IMR-90 (cell line): ENCODE measurements around the gene TMEM144. TPM values are rescaled to one million over a fixed set of nuclear protein-coding genes. Genes with fewer than 3 reads are reported as not detected.

Experiments
- ATAC-seq: fragments of 200-7000 bp; cut with Tn5 transposase; 2 replicates; pipeline ENCODE4 v1.9.1; 2020; ENCODE audit warnings: low read depth, mild to moderate bottlenecking, moderate library complexity
- BruUV-seq: library from RNA; stranded (reverse); fragments of 400-500 nt; replicated peaks from 2 replicates; lab custom pipeline; 2021; lab: Mats Ljungman, UMichigan
- CTCF ChIA-PET: fragments of 300-600 bp; formaldehyde crosslinking; extraction: SDS; loops from one replicate; lab custom pipeline; 2021; ENCODE audit warnings: antibody characterized with exemption; lab: Yijun Ruan, JAX
- POLR2A ChIA-PET: fragments of 300-600 bp; sonication (Branson Sonifier 250); formaldehyde crosslinking; loops from one replicate; lab custom pipeline; 2022; ENCODE audit warnings: antibody characterized with exemption; ENCODE audit not compliant: unreplicated experiment; lab: Charles Lee
- DNase-seq: peaks from one replicate; pipeline ENCODE4 v3.0.0; 2013
- H2AFZ ChIP-seq: replicated peaks from 2 replicates; pipeline ENCODE3; 2013; ENCODE audit warnings: low read length, mild to moderate bottlenecking; ENCODE audit not compliant: poor library complexity
- H2AK5ac ChIP-seq: 2 replicates; pipeline ENCODE4 v1.6.1; 2013; ENCODE audit warnings: low read depth, low read length, inconsistent platforms
- H2AK9ac ChIP-seq: replicated peaks from 2 replicates; pipeline ENCODE3; 2013; ENCODE audit warnings: mild to moderate bottlenecking, low read depth, low read length, moderate library complexity; ENCODE audit not compliant: poor library complexity
- H2BK120ac ChIP-seq: 2 replicates; pipeline ENCODE4 v1.6.1; 2013; ENCODE audit warnings: low read depth, low read length, inconsistent platforms
- H2BK15ac ChIP-seq: 3 replicates; pipeline ENCODE4 v1.6.1; 2013; ENCODE audit warnings: low read depth, low read length, inconsistent platforms
- H2BK20ac ChIP-seq: 2 replicates; pipeline ENCODE4 v1.6.1; 2013; ENCODE audit warnings: low read depth, mild to moderate bottlenecking, inconsistent platforms, low read length, moderate library complexity
- H2BK5ac ChIP-seq: 2 replicates; pipeline ENCODE4 v1.6.1; 2013; ENCODE audit warnings: mild to moderate bottlenecking, low read depth, low read length, inconsistent platforms; ENCODE audit not compliant: poor library complexity, severe bottlenecking
- H3K14ac ChIP-seq: replicated peaks from 2 replicates; pipeline ENCODE4 v1.6.1; 2013; ENCODE audit warnings: low read depth, low read length, inconsistent platforms
- H3K18ac ChIP-seq: 2 replicates; pipeline ENCODE4 v1.6.1; 2013; ENCODE audit warnings: low read depth, low read length, control low read depth
- H3K23ac ChIP-seq: 2 replicates; pipeline ENCODE4 v1.6.1; 2013; ENCODE audit warnings: low read depth, low read length, inconsistent platforms
- H3K27ac ChIP-seq: 2 replicates; pipeline ENCODE4 v1.5.1; 2013; ENCODE audit warnings: mild to moderate bottlenecking, control low read depth, low read length; ENCODE audit not compliant: insufficient read depth
- H3K27me3 ChIP-seq: 2 replicates; pipeline ENCODE4 v1.6.1; 2013; ENCODE audit warnings: low read length; ENCODE audit not compliant: control insufficient read depth, insufficient read depth
- H3K36me3 ChIP-seq: 2 replicates; pipeline ENCODE4 v1.6.1; 2013; ENCODE audit warnings: low read length, mixed read lengths; ENCODE audit not compliant: control insufficient read depth, insufficient read depth
- H3K4ac ChIP-seq: 2 replicates; pipeline ENCODE4 v1.6.1; 2013; ENCODE audit warnings: low read depth, low read length, inconsistent platforms
- H3K4me1 ChIP-seq: 2 replicates; pipeline ENCODE4 v1.6.1; 2013; ENCODE audit warnings: low read length, mixed read lengths; ENCODE audit not compliant: control insufficient read depth, insufficient read depth
- H3K4me2 ChIP-seq: 2 replicates; pipeline ENCODE4 v1.6.1; 2013; ENCODE audit warnings: low read depth, mild to moderate bottlenecking, control low read depth, low read length, moderate library complexity
- H3K4me3 ChIP-seq: 2 replicates; pipeline ENCODE4 v1.5.1; 2013; ENCODE audit warnings: low read depth, mild to moderate bottlenecking, control low read depth, low read length, moderate library complexity; ENCODE audit not compliant: insufficient read depth
- H3K56ac ChIP-seq: 2 replicates; pipeline ENCODE4 v1.6.1; 2013; ENCODE audit warnings: low read length, inconsistent platforms; ENCODE audit not compliant: insufficient read depth; ENCODE audit errors: extremely low read depth
- H3K79me1 ChIP-seq, 2 experiments: 2 replicates each; pipeline ENCODE4 v1.6.1; 2013; ENCODE audit warnings: low read length in 2 of 2, inconsistent platforms in 1 of 2, low read depth in 1 of 2
- H3K9ac ChIP-seq: 2 replicates; pipeline ENCODE4 v1.6.1; 2013; ENCODE audit warnings: low read depth, low read length, control low read depth
- H3K9me1 ChIP-seq: 2 replicates; pipeline ENCODE4 v1.6.1; 2013; ENCODE audit warnings: low read length, inconsistent platforms; ENCODE audit not compliant: insufficient read depth
- H3K9me3 ChIP-seq: 2 replicates; pipeline ENCODE4 v1.6.1; 2013; ENCODE audit warnings: low read length; ENCODE audit not compliant: control insufficient read depth, insufficient read depth
- H4K20me1 ChIP-seq: 2 replicates; pipeline ENCODE4 v1.6.1; 2013; ENCODE audit warnings: low read length, inconsistent platforms; ENCODE audit not compliant: insufficient read depth
- H4K5ac ChIP-seq: 2 replicates; pipeline ENCODE4 v1.6.1; 2013; ENCODE audit warnings: mild to moderate bottlenecking, low read depth, low read length, control low read depth
- H4K8ac ChIP-seq, 2 experiments: 2 replicates each; pipeline ENCODE4 v1.6.1; 2013; ENCODE audit warnings: low read depth in 2 of 2, low read length in 2 of 2, control low read depth in 1 of 2, inconsistent platforms in 1 of 2
- H4K91ac ChIP-seq: 2 replicates; pipeline ENCODE4 v1.6.1; 2013; ENCODE audit warnings: low read depth, low read length, inconsistent platforms; ENCODE audit not compliant: insufficient read depth
- BHLHE40 ChIP-seq: fragments of 150-350 bp; IDR thresholded peaks from 2 replicates; pipeline ENCODE4 v1.6.1; 2016; ENCODE audit warnings: mild to moderate bottlenecking, low read depth, low read length
- CEBPB ChIP-seq: IDR thresholded peaks from 2 replicates; pipeline ENCODE4 v1.6.1; 2012; ENCODE audit warnings: low read depth, low read length, improper control_type of control experiment
- CHD1 ChIP-seq: IDR thresholded peaks from 2 replicates; pipeline ENCODE4 v1.6.1; 2012; ENCODE audit warnings: low read depth, low read length, improper control_type of control experiment
- ELK1 ChIP-seq: fragments of 150-350 bp; IDR thresholded peaks from 2 replicates; pipeline ENCODE4 v1.6.1; 2016; ENCODE audit warnings: low read depth, mild to moderate bottlenecking, low read length, moderate library complexity, borderline replicate concordance
- FOS ChIP-seq: fragments of 150-350 bp; IDR thresholded peaks from 2 replicates; pipeline ENCODE4 v1.6.1; 2016; ENCODE audit warnings: low read depth, low read length
- MAFK ChIP-seq: IDR thresholded peaks from 2 replicates; pipeline ENCODE4 v1.6.1; 2012; ENCODE audit warnings: low read depth, low read length, improper control_type of control experiment
- MAZ ChIP-seq: IDR thresholded peaks from 2 replicates; pipeline ENCODE4 v1.6.1; 2012; ENCODE audit warnings: low read depth, mild to moderate bottlenecking, low read length, improper control_type of control experiment, moderate library complexity, borderline replicate concordance
- MXI1 ChIP-seq: IDR thresholded peaks from 2 replicates; pipeline ENCODE4 v1.6.1; 2012; ENCODE audit warnings: low read depth, mild to moderate bottlenecking, low read length, moderate library complexity, borderline replicate concordance
- NFE2L2 ChIP-seq: fragments of 150-350 bp; IDR thresholded peaks from 2 replicates; pipeline ENCODE4 v1.6.1; 2016; ENCODE audit warnings: low read depth, mild to moderate bottlenecking, low read length
- POLR2A ChIP-seq: IDR thresholded peaks from 2 replicates; pipeline ENCODE4 v1.6.1; 2012; ENCODE audit warnings: mild to moderate bottlenecking, low read depth, low read length
- RAD21 ChIP-seq: IDR thresholded peaks from 2 replicates; pipeline ENCODE4 v1.6.1; 2012; ENCODE audit warnings: low read length, improper control_type of control experiment
- RCOR1 ChIP-seq: IDR thresholded peaks from 2 replicates; pipeline ENCODE4 v1.6.1; 2012; ENCODE audit warnings: mild to moderate bottlenecking, low read length, improper control_type of control experiment; ENCODE audit not compliant: insufficient replicate concordance
- RFX5 ChIP-seq: IDR thresholded peaks from 2 replicates; pipeline ENCODE4 v1.8.0; 2012; ENCODE audit warnings: low read depth, mild to moderate bottlenecking, low read length, moderate library complexity
- SMC3 ChIP-seq: fragments of 150-350 bp; IDR thresholded peaks from 2 replicates; pipeline ENCODE4 v1.6.1; 2016; ENCODE audit warnings: low read depth, mild to moderate bottlenecking, antibody characterized with exemption, low read length, moderate library complexity
- WGBS, 2 experiments: methylation state at CpG; one replicate each; pipeline versions ENCODE4 v1.1.5 to v1.1.7; 2013; ENCODE audit warnings: missing lambda C conversion rate in 2 of 2; ENCODE audit not compliant: insufficient read length in 1 of 2; ENCODE audit errors: extremely low coverage in 2 of 2; 5-methylcytosine and 5-hydroxymethylcytosine counted together
- dilution Hi-C: fragments of 300-500 bp; cut with HindIII; formaldehyde crosslinking; loops from one replicate; pipeline ENCODE4 v1.14.3; 2018; ENCODE audit warnings: low sequenced_read_pairs; ENCODE audit not compliant: unreplicated experiment
- in situ Hi-C: fragments of 300-500 bp; cut with MboI; formaldehyde crosslinking; loops from 3 replicates; pipeline ENCODE4 v1.14.3; 2019; ENCODE audit warnings: low sequenced_read_pairs, inconsistent platforms, mixed read lengths
- intact Hi-C: fragments of 100-400 bp; cut with micrococcal nuclease; formaldehyde crosslinking; loops from 2 replicates; pipeline ENCODE4 v1.10.0; 2022
- polyA plus RNA-seq, 3 experiments: library from polyadenylated mRNA; depleted of rRNA; stranded (reverse); fragments of >200 nt; gene quantifications; 2 replicates each; pipeline ENCODE4 v1.2.3, GENCODE V29; 2012; ENCODE audit warnings: low replicate concordance in 1 of 3
- total RNA-seq: library from RNA; depleted of rRNA; stranded (reverse); fragments of >200 nt; gene quantifications from 2 replicates; pipeline ENCODE4 v1.2.3, GENCODE V29; 2012
- TF ChIP-seq, protein P1 (sequence below): fragments of 150-350 bp; IDR thresholded peaks from 2 replicates; pipeline ENCODE4 v1.6.1; 2017; ENCODE audit warnings: mild to moderate bottlenecking, antibody characterized with exemption, low read length, low read depth

The TMEM144 gene
- total and polyA plus RNA-seq, 2 of the 4 experiments (the other 2 are of a cell fraction): 0.58 to 2.2 TPM

DNA sequence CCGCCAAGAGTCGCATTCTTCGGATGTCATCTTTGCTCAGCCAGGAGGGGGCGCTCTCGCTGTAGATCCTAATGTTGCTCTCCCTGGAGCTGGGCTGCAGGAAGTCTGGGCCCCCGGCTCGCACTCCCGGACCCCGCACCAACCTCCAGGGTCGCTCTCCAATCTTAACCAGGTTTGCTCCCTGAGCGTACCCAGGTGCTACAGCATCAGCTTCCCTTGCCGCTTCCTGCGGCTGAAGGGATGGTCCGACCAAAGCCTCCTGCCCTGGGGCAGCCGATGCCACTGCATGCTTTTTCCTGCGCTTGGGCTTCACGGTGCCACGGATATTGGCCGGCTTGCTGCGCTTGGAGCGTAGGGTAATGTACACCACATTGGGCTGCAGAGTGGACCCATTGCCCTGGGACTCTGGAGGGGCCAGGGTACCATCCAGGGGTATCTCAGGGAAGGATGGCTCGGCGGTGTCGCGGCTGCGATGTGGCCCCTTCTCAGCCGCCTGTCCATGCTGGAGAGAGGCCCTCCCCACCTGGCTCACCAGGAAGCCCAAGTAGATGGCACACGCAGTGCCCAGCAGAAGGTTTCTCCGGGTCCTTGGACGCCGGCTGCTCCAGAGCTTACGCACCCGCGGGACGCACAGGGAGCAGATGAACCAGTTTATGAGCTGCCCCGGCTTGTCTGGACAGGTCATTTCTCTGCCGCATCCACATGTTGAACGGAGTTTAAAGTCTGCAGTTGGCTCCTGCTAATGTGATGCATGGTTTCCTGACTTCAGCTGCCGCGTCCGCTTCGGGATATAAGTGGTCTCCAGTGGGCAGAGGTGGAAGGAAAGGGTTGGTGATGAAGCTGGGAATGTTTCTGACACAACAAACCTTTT lies 39.4 kb upstream of the TMEM144 start:
- peak overlapping the region; percentile 75 for H2BK20ac ChIP-seq
- no peaks in the 10 kb centered on the region for H3K9me1 ChIP-seq
- dilution Hi-C loops: no loop called here
- no peaks in the 10 kb centered on the region for H3K27me3 ChIP-seq
- H3K23ac ChIP-seq: no peak overlapping the region
- H3K79me1 ChIP-seq: no peaks in the 10 kb centered on the region
- POLR2A ChIA-PET: no interaction called here
- peak overlapping the region; percentile 29; the same call in 1 of the 2 replicates for H3K14ac ChIP-seq
- peaks cover 7% of the 10 kb centered on the region; the same call in 1 of the 2 replicates for H3K36me3 ChIP-seq
- H2BK15ac ChIP-seq: peak overlapping the region; percentile 53; the same call in 1 of the 3 replicates
- peak; percentile 23 for DNase-seq
- H2BK120ac ChIP-seq: peak overlapping the region; percentile 71
- CTCF ChIA-PET: interaction anchor here (0.9 to 1.7 kb wide), 3 partner anchors 13 to 177 kb away, joined by 3 to 9 read pairs (median 3); no protein-coding TSS in a partner anchor
- peak overlapping the region; percentile 67; the same call in 1 of the 2 replicates for H3K9ac ChIP-seq
- H4K8ac ChIP-seq: peak overlapping the region; percentile 24 to 50; a peak in 2 of 4 replicates
- peak overlapping the region; percentile 33; the same call in 1 of the 2 replicates for H2AK5ac ChIP-seq
- peak overlapping the region; percentile 77 for H3K4me2 ChIP-seq
- 78% methylated on average over 26 of the region's 42 CpGs; no CpG with 5 or more reads in 1 of the 2 experiments for WGBS, 2 experiments
- in situ Hi-C loops: no loop called here
- H3K4me3 ChIP-seq: peak overlapping the region; percentile 30
- H4K5ac ChIP-seq: peak overlapping the region; percentile 92
- no peaks in the 10 kb centered on the region for H3K9me3 ChIP-seq
- TSS peak; percentile 93 for BruUV-seq
- H4K91ac ChIP-seq: peak overlapping the region; percentile 57
- peak overlapping the region; percentile 42 for H3K4ac ChIP-seq
- peak; percentile 19; the same call in 1 of the 2 replicates for ATAC-seq
- H3K27ac ChIP-seq: peak overlapping the region; percentile 75; the same call in 1 of the 2 replicates
- no peaks in the 10 kb centered on the region for H4K20me1 ChIP-seq
- H3K56ac ChIP-seq: no peak overlapping the region; the same call in 1 of the 2 replicates
- peak overlapping the region; percentile 82 for H2AFZ ChIP-seq
- peak overlapping the region; percentile 21 for H2BK5ac ChIP-seq
- H2AK9ac ChIP-seq: peak overlapping the region; percentile 48
- intact Hi-C loops: loop anchor here (5.0 kb wide), 2 partner anchors 86 to 949 kb away; partner anchors contain the start of gene GRIA2
- peak overlapping the region; percentile 96 for H3K18ac ChIP-seq
- H3K4me1 ChIP-seq: peaks cover 14% of the 10 kb centered on the region
- TF ChIP-seq MXI1: no peak
- no peak for TF ChIP-seq RCOR1
- TF ChIP-seq BHLHE40: no peak
- no peak for TF ChIP-seq FOS
- TF ChIP-seq CEBPB: no peak
- TF ChIP-seq MAFK: no peak
- TF ChIP-seq, protein P1, sequence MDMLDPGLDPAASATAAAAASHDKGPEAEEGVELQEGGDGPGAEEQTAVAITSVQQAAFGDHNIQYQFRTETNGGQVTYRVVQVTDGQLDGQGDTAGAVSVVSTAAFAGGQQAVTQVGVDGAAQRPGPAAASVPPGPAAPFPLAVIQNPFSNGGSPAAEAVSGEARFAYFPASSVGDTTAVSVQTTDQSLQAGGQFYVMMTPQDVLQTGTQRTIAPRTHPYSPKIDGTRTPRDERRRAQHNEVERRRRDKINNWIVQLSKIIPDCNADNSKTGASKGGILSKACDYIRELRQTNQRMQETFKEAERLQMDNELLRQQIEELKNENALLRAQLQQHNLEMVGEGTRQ: no peak
- no peak for TF ChIP-seq SMC3
- no peak for TF ChIP-seq NFE2L2
- no peak for TF ChIP-seq ELK1
- TF ChIP-seq POLR2A: no peak
- TF ChIP-seq RFX5: no peak
- TF ChIP-seq RAD21: no peak
- TF ChIP-seq CHD1: no peak
- TF ChIP-seq MAZ: no peak
